ENCODE results near the gene PRDM5. TPM values are rescaled to one million over a fixed set of nuclear protein-coding genes. Genes with fewer than 3 reads are reported as not detected.
A peak's percentile ranks its signal among the peaks of the same experiment; 100 is the strongest.

PRDM5 gene
- total and polyA plus RNA-seq, 10 of the 15 experiments (the other 5 are each of a cell fraction or from before 2014, with no cell fraction given), result 0.07 TPM; not detected in 9

DNA sequence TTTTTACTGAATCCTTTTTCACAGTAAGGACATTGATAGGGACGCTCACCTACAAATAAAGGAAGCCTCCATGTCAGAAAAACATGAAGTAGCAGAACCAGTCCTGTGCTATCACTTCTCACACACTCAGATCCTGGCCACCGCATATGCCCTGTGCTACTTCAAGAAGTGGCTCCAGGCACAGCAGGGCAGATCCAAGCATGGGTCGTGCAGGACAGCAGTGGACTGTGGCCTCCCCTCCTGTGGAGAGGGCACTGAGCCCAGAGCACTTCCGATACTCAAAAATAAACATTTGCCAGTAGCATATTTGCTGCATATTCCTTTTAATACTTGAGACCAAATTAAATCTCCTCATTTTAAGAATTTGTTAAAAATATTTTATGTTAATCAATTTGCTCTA lies 167.9 kb downstream of the PRDM5 start (continued):
- TF ChIP-seq, protein P1, sequence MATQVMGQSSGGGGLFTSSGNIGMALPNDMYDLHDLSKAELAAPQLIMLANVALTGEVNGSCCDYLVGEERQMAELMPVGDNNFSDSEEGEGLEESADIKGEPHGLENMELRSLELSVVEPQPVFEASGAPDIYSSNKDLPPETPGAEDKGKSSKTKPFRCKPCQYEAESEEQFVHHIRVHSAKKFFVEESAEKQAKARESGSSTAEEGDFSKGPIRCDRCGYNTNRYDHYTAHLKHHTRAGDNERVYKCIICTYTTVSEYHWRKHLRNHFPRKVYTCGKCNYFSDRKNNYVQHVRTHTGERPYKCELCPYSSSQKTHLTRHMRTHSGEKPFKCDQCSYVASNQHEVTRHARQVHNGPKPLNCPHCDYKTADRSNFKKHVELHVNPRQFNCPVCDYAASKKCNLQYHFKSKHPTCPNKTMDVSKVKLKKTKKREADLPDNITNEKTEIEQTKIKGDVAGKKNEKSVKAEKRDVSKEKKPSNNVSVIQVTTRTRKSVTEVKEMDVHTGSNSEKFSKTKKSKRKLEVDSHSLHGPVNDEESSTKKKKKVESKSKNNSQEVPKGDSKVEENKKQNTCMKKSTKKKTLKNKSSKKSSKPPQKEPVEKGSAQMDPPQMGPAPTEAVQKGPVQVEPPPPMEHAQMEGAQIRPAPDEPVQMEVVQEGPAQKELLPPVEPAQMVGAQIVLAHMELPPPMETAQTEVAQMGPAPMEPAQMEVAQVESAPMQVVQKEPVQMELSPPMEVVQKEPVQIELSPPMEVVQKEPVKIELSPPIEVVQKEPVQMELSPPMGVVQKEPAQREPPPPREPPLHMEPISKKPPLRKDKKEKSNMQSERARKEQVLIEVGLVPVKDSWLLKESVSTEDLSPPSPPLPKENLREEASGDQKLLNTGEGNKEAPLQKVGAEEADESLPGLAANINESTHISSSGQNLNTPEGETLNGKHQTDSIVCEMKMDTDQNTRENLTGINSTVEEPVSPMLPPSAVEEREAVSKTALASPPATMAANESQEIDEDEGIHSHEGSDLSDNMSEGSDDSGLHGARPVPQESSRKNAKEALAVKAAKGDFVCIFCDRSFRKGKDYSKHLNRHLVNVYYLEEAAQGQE (IDR thresholded peaks at IDR 0.05; ENCODE audit: low read depth, low read length), result no peak
- TF ChIP-seq TCF7 (IDR thresholded peaks at IDR 0.05; ENCODE audit: borderline replicate concordance), result no peak
- TF ChIP-seq ZNF207 (IDR thresholded peaks at IDR 0.05; ENCODE audit: borderline replicate concordance), result no peak
- TF ChIP-seq MTA3 (IDR thresholded peaks at IDR 0.05; ENCODE audit: borderline replicate concordance, low read length), result no peak

DNA sequence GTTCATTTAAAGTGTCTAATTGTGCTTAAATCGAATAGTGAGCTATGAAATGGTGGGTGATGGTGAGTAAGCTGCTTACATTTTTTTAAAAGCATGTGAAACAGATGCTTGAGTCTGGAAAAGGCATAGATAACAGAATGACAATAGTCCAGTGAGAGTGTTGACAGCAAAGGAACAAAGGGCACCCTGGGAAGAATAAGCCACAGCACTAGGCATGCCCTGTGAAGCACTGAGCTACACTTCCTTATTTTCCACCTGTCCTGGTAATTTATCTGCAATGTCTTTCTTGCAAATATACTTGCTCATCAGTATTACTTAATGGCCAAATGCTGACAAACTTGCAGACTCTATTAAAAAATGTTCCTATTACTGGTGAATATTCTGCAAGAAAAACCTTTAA lies 168.7 kb downstream of the PRDM5 start:
- POLR2A ChIA-PET, result no interaction called here
- H3K9me3 ChIP-seq (replicated peaks; ENCODE audit: control insufficient read depth, insufficient read depth, low read length), result peaks cover 4% of the 10 kb centered on the region; the same call in 2 of the 3 replicates
- H3K9ac ChIP-seq (ENCODE audit: control insufficient read depth, insufficient read depth, low read length), result no peak overlapping the region
- H3K4me2 ChIP-seq (ENCODE audit: control insufficient read depth, insufficient read depth), result no peak overlapping the region
- peaks cover 9% of the 10 kb centered on the region; the same call in 1 of the 2 replicates for H3K4me1 ChIP-seq (ENCODE audit: control insufficient read depth, insufficient read depth, low read length)
- BruUV-seq (replicated peaks), result no TSS peak
- no peak for TF ChIP-seq ZNF217 (IDR thresholded peaks at IDR 0.05)
- 0 out of 2 replicates have a peak, but pooled peaks have one; percentile 21 for TF ChIP-seq SPI1 (IDR thresholded peaks at IDR 0.05; ENCODE audit: borderline replicate concordance, insufficient read depth, low read depth, low read length)
- CTCF ChIA-PET, result interaction anchor here (0.7 to 1.8 kb wide), 3 partner anchors 11 to 177 kb away, joined by 3 to 9 read pairs (median 4); no protein-coding TSS in a partner anchor
- no peak for ATAC-seq
- intact Hi-C loops (cut with micrococcal nuclease; ENCODE audit: unreplicated experiment), result no loop called here
- 0% methylated on average over 1 of the region's 1 CpG for WGBS (ENCODE audit: insufficient coverage, insufficient replicate concordance, low lambda C conversion rate, missing lambda C conversion rate)
- no peak for FAIRE-seq
- H3K27me3 ChIP-seq (replicated peaks in 1 of 2; ENCODE audit: control insufficient read depth in 2 of 2, insufficient read depth in 2 of 2, low read length in 1 of 2), result no peaks in the 10 kb centered on the region
- H3K27ac ChIP-seq (ENCODE audit: control insufficient read depth, insufficient read depth), result no peak overlapping the region
- RAD21 ChIA-PET (ENCODE audit: unreplicated experiment), result interaction anchor here (0.8 to 1.5 kb wide), 3 partner anchors 12 to 33 kb away, joined by 3 to 6 read pairs (median 3); no protein-coding TSS in a partner anchor
- DNase-seq (ENCODE audit: low read depth, low spot score), result no peak
- H4K20me1 ChIP-seq (ENCODE audit: control insufficient read depth, insufficient read depth), result no peaks in the 10 kb centered on the region
- SMC1A ChIA-PET (ENCODE audit: uncharacterized antibody, unreplicated experiment), result interaction anchor here (1.0 to 1.6 kb wide), 3 partner anchors 11 to 106 kb away, joined by 7 to 9 read pairs (median 8); no protein-coding TSS in a partner anchor
- in situ Hi-C loops (cut with MboI), result no loop called here
- H3K36me3 ChIP-seq (ENCODE audit: control insufficient read depth in 2 of 2, insufficient read depth in 2 of 2, low read length in 1 of 2), result no peaks in the 10 kb centered on the region; a peak in 1 of 4 replicates
- no peak overlapping the region for H2AFZ ChIP-seq (ENCODE audit: control insufficient read depth, low read depth, low read length)
- H3K79me2 ChIP-seq (ENCODE audit: control insufficient read depth, insufficient read depth, low read length), result no peaks in the 10 kb centered on the region
- no peak overlapping the region for H3K4me3 ChIP-seq
